ENCODE data around the gene UBE2I. TPM values are rescaled to one million over a fixed set of nuclear protein-coding genes. Genes with fewer than 3 reads are reported as not detected.

Gene UBE2I
- total and polyA plus RNA-seq, 2 of the 4 experiments (the other 2 are of a cell fraction): 30.8 to 140 TPM

DNA sequence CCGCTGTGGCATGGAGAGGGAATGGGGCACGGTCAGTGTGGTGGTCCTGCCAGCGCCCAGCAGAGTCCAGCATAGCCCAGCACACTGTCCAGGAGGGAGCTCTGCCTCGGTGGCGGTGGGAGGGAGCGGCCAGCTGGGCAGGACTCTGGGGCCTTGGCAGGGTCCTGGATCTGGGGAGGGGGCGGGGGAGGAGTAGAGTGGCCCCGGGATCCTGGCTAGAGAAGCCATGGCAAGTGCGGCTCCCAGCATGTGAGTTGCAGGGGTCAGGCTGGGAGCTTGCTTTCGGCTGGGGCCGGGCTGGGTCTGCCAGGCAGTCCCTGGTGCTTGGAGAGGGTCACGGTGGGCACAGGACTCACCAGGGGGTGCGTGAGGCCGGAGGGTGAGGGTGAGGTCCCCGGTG lies 46.2 kb downstream of the UBE2I start:
- no peak overlapping the region for H2BK120ac ChIP-seq (ENCODE audit: low read depth, low read length)
- H4K5ac ChIP-seq (ENCODE audit: low read depth, low read length): no peak overlapping the region
- in situ Hi-C loops (cut with MboI; ENCODE audit: low sequenced_read_pairs) (no loop called here), dilution Hi-C loops (cut with HindIII; ENCODE audit: low sequenced_read_pairs, unreplicated experiment) (no loop called here), intact Hi-C loops (cut with micrococcal nuclease) (no loop called here)
- H3K56ac ChIP-seq (ENCODE audit: extremely low read depth, insufficient read depth, low read length): no peak overlapping the region
- no peak overlapping the region for H4K91ac ChIP-seq (ENCODE audit: insufficient read depth, low read depth, low read length)
- no peak overlapping the region for H2AK9ac ChIP-seq (replicated peaks; ENCODE audit: low read depth, low read length, poor library complexity)
- CTCF ChIA-PET: no interaction called here
- BruUV-seq (replicated peaks): no TSS peak
- H3K27ac ChIP-seq (ENCODE audit: insufficient read depth, low read length): no peak overlapping the region
- no peak overlapping the region for H3K4ac ChIP-seq (ENCODE audit: low read depth, low read length)
- no peak overlapping the region for H4K8ac ChIP-seq (ENCODE audit: low read depth in 2 of 2, low read length in 2 of 2)
- H2BK20ac ChIP-seq (ENCODE audit: low read depth, low read length): no peak overlapping the region
- no peaks in the 10 kb centered on the region for H3K27me3 ChIP-seq (ENCODE audit: control insufficient read depth, insufficient read depth, low read length)
- no peak overlapping the region for H3K9ac ChIP-seq (ENCODE audit: low read depth, low read length)
- no peak overlapping the region for H2BK5ac ChIP-seq (ENCODE audit: low read depth, low read length, poor library complexity, severe bottlenecking)
- POLR2A ChIA-PET (ENCODE audit: unreplicated experiment): no interaction called here
- H3K14ac ChIP-seq (replicated peaks; ENCODE audit: low read depth, low read length): no peak overlapping the region
- peaks cover 7% of the 10 kb centered on the region for H3K9me1 ChIP-seq (ENCODE audit: insufficient read depth, low read length)
- peaks cover 12% of the 10 kb centered on the region for H3K4me1 ChIP-seq (ENCODE audit: control insufficient read depth, insufficient read depth, low read length)
- H4K20me1 ChIP-seq (ENCODE audit: insufficient read depth, low read length): peaks cover 34% of the 10 kb centered on the region
- ATAC-seq (ENCODE audit: low read depth): no peak
- H3K36me3 ChIP-seq (ENCODE audit: control insufficient read depth, insufficient read depth, low read length): peaks cover 4% of the 10 kb centered on the region; the same call in 1 of the 2 replicates
- no peak overlapping the region for H2BK15ac ChIP-seq (ENCODE audit: low read depth, low read length)
- H3K23ac ChIP-seq (ENCODE audit: low read depth, low read length): no peak overlapping the region
- no peaks in the 10 kb centered on the region for H3K9me3 ChIP-seq (ENCODE audit: control insufficient read depth, insufficient read depth, low read length)
- WGBS, 2 experiments (ENCODE audit: extremely low coverage in 2 of 2, insufficient read length in 1 of 2): 83% methylated on average over 7 of the region's 15 CpGs; no CpG with 5 or more reads in 1 of the 2 experiments
- H3K18ac ChIP-seq (ENCODE audit: low read depth, low read length): no peak overlapping the region
- no peak overlapping the region for H2AK5ac ChIP-seq (ENCODE audit: low read depth, low read length)
- H3K4me2 ChIP-seq (ENCODE audit: low read depth, low read length): no peak overlapping the region
- H3K79me1 ChIP-seq (ENCODE audit: low read depth in 1 of 2, low read length in 2 of 2): peaks cover 30 to 84% of the 10 kb centered on the region in 2 experiments
- no peak for DNase-seq
- no peak overlapping the region for H2AFZ ChIP-seq (replicated peaks; ENCODE audit: low read length, poor library complexity)
- TF ChIP-seq RFX5 (IDR thresholded peaks at IDR 0.05; ENCODE audit: low read depth, low read length) (no peak), RAD21 (IDR thresholded peaks at IDR 0.05; ENCODE audit: low read length) (no peak), RCOR1 (IDR thresholded peaks at IDR 0.05; ENCODE audit: insufficient replicate concordance, low read length) (no peak), NFE2L2 (IDR thresholded peaks at IDR 0.05; ENCODE audit: low read depth, low read length) (no peak), MAZ (IDR thresholded peaks at IDR 0.05; ENCODE audit: borderline replicate concordance, low read depth, low read length) (no peak), SMC3 (IDR thresholded peaks at IDR 0.05; ENCODE audit: low read depth, low read length) (no peak), CEBPB (IDR thresholded peaks at IDR 0.05; ENCODE audit: low read depth, low read length) (no peak), BHLHE40 (IDR thresholded peaks at IDR 0.05; ENCODE audit: low read depth, low read length) (no peak), POLR2A (IDR thresholded peaks at IDR 0.05; ENCODE audit: low read depth, low read length) (no peak), MXI1 (IDR thresholded peaks at IDR 0.05; ENCODE audit: borderline replicate concordance, low read depth, low read length) (no peak)
- TF ChIP-seq, protein P1, sequence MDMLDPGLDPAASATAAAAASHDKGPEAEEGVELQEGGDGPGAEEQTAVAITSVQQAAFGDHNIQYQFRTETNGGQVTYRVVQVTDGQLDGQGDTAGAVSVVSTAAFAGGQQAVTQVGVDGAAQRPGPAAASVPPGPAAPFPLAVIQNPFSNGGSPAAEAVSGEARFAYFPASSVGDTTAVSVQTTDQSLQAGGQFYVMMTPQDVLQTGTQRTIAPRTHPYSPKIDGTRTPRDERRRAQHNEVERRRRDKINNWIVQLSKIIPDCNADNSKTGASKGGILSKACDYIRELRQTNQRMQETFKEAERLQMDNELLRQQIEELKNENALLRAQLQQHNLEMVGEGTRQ (IDR thresholded peaks at IDR 0.05; ENCODE audit: low read depth, low read length): no peak
- TF ChIP-seq, protein P2, sequence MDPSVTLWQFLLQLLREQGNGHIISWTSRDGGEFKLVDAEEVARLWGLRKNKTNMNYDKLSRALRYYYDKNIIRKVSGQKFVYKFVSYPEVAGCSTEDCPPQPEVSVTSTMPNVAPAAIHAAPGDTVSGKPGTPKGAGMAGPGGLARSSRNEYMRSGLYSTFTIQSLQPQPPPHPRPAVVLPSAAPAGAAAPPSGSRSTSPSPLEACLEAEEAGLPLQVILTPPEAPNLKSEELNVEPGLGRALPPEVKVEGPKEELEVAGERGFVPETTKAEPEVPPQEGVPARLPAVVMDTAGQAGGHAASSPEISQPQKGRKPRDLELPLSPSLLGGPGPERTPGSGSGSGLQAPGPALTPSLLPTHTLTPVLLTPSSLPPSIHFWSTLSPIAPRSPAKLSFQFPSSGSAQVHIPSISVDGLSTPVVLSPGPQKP (IDR thresholded peaks at IDR 0.05; ENCODE audit: borderline replicate concordance, low read depth, low read length): no peak
- no peak overlapping the region for H3K4me3 ChIP-seq (ENCODE audit: insufficient read depth, low read depth, low read length)
